Endodermal cell (in vitro differentiated cells): ENCODE data around the gene HIRIP3. TPM values are rescaled to one million over a fixed set of nuclear protein-coding genes. Genes with fewer than 3 reads are reported as not detected.

ENCODE experiments used
- DNase-seq: peaks from one replicate; pipeline ENCODE4 v3.0.0-alpha.2; 2017
- H3K27ac ChIP-seq: 2 replicates; pipeline ENCODE4 v1.5.1; 2013; ENCODE audit warnings: mild to moderate bottlenecking, low read depth, low read length, moderate library complexity
- H3K27me3 ChIP-seq: 2 replicates; pipeline ENCODE4 v1.6.1; 2013; ENCODE audit warnings: mild to moderate bottlenecking, low read length, moderate library complexity; ENCODE audit not compliant: insufficient read depth, control insufficient read depth, poor library complexity, severe bottlenecking
- H3K36me3 ChIP-seq: 2 replicates; pipeline ENCODE4 v1.7.0; 2013; ENCODE audit warnings: mild to moderate bottlenecking, low read length, moderate library complexity; ENCODE audit not compliant: control insufficient read depth, insufficient read depth
- H3K4me1 ChIP-seq: one replicate; pipeline ENCODE4 v1.7.0; 2013; ENCODE audit warnings: low read length; ENCODE audit not compliant: control insufficient read depth, insufficient read depth
- H3K4me3 ChIP-seq: 2 replicates; pipeline ENCODE4 v1.5.1; 2013; ENCODE audit warnings: mild to moderate bottlenecking, low read length, moderate library complexity
- H3K9ac ChIP-seq: 2 replicates; pipeline ENCODE4 v1.6.1; 2013; ENCODE audit warnings: mild to moderate bottlenecking, low read length, moderate library complexity; ENCODE audit not compliant: poor library complexity, severe bottlenecking; ENCODE audit errors: extremely low read depth
- H3K9me3 ChIP-seq: 2 replicates; pipeline ENCODE4 v1.6.1; 2013; ENCODE audit warnings: mild to moderate bottlenecking, low read length, moderate library complexity; ENCODE audit not compliant: control insufficient read depth
- H3K27ac Mint-ChIP-seq: 2 replicates; pipeline ENCODE4 v1.8.0; 2020; ENCODE audit warnings: mixed read lengths
- H3K27me3 Mint-ChIP-seq: 2 replicates; pipeline ENCODE4 v1.8.0; 2021; ENCODE audit warnings: mild to moderate bottlenecking, mixed read lengths; ENCODE audit not compliant: insufficient read depth
- H3K36me3 Mint-ChIP-seq: 2 replicates; pipeline ENCODE4 v1.8.0; 2020; ENCODE audit warnings: low read depth, mixed read lengths
- H3K4me1 Mint-ChIP-seq: 2 replicates; pipeline ENCODE4 v1.8.0; 2020; ENCODE audit warnings: mixed read lengths
- H3K4me3 Mint-ChIP-seq: 2 replicates; pipeline ENCODE4 v1.8.0; 2020; ENCODE audit warnings: mild to moderate bottlenecking, moderate library complexity, mixed read lengths
- H3K9me3 Mint-ChIP-seq: 2 replicates; pipeline ENCODE4 v1.8.0; 2020; ENCODE audit warnings: mild to moderate bottlenecking, mixed read lengths
- CTCF ChIP-seq: fragments of 200-600 bp; sonication (generic); conservative IDR thresholded peaks from 2 replicates; pipeline ENCODE4 v1.5.0; 2021; ENCODE audit warnings: antibody characterized with exemption, mild to moderate bottlenecking
- WGBS, 2 experiments: methylation state at CpG; one replicate each; pipeline versions ENCODE4 v1.1.5 to v1.1.7; 2013; ENCODE audit warnings: missing lambda C conversion rate in 2 of 2, mixed read lengths in 1 of 2; ENCODE audit not compliant: insufficient coverage in 1 of 2, insufficient read length in 1 of 2; 5-methylcytosine and 5-hydroxymethylcytosine counted together
- total RNA-seq, 2 donors: library from RNA; stranded (reverse); fragmentation: NEBNext Ultra II Directional in 1 of 2; extraction: Animal tissue kit (Norgen Biotek cat#: 25700) in 1 of 2; gene quantifications; 2 replicates in 1 of 2; 3 replicates in 1 of 2; pipeline ENCODE4 v1.2.1, GENCODE V29; 2021

The HIRIP3 gene
- total RNA-seq, 2 donors from 2014 or later: 9.4 to 13.9 TPM

DNA sequence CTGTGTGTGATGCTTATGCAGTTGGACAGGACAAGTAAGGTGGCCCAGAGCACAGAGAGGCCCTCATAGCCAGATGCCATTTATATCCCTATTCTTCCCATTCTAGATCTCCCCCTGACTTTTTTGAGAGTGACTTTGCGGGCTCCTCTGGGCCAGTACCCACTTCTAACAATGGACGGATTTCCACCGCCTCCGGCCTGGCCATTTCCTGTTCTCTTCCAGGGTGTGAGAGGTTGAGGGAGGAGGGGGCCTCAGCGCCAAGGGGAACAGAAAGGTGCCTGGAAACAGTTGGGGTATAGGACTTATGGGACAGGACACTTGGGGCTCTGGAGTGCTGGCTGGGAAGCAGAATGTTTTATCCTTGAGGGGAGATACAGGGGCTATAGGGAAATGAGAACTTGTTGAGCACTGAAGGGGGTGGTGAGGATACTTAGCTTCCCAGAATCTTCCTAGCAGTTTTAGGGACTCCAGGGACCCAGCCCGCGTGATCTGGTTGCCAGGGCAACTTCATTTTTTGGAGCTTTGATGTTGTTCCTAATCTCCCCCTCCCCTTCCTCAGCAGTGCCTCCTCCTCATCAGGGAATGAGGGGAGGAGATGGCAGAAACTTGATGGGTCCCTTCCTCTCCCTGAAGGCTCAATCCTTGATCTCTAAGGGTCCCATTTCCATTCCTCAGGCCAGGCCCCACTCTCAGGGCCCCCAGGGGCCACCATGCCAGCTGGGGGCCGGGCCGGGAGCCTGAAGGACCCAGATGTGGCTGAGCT is 18.2 kb downstream of the HIRIP3 start:
- Histone ChIP-seq H3K4me3 (peak overlapping the region; percentile 96), H3K27me3 (no peaks in the 10 kb centered on the region), H3K9ac (no peak overlapping the region), H3K27ac (no peak overlapping the region), H3K36me3 (peaks cover 55% of the 10 kb centered on the region), H3K4me1 (peaks cover 9% of the 10 kb centered on the region), H3K9me3 (peaks cover 9% of the 10 kb centered on the region)
- peak overlapping the region; percentile 75 for H3K27ac Mint-ChIP-seq
- H3K36me3 Mint-ChIP-seq: peaks cover 47% of the 10 kb centered on the region
- H3K4me3 Mint-ChIP-seq: no peak overlapping the region
- peaks cover 8% of the 10 kb centered on the region for H3K9me3 Mint-ChIP-seq
- H3K27me3 Mint-ChIP-seq: peaks cover 2% of the 10 kb centered on the region
- H3K4me1 Mint-ChIP-seq: peaks cover 21% of the 10 kb centered on the region
- TF ChIP-seq CTCF: no peak
- 82 to 92% methylated on average over 3 to 9 of the region's 9 CpGs for WGBS, 2 experiments
- no peak for DNase-seq

- H3K27me3 Mint-ChIP-seq: peaks cover 4% of the 10 kb centered on the region
- Histone ChIP-seq H3K9ac (no peak overlapping the region), H3K4me3 (peak overlapping the region; percentile 96), H3K36me3 (peaks cover 54% of the 10 kb centered on the region), H3K27ac (no peak overlapping the region), H3K4me1 (peaks cover 9% of the 10 kb centered on the region), H3K27me3 (no peaks in the 10 kb centered on the region), H3K9me3 (peaks cover 14% of the 10 kb centered on the region)
- H3K27ac Mint-ChIP-seq: no peak overlapping the region
- H3K36me3 Mint-ChIP-seq: peaks cover 48% of the 10 kb centered on the region
- DNase-seq: no peak
- 60 to 75% methylated on average over 4 to 6 of the region's 6 CpGs for WGBS, 2 experiments
- no peak for TF ChIP-seq CTCF
- H3K4me3 Mint-ChIP-seq: peak overlapping the region; percentile 90
- peaks cover 8% of the 10 kb centered on the region for H3K9me3 Mint-ChIP-seq
- peaks cover 21% of the 10 kb centered on the region for H3K4me1 Mint-ChIP-seq
Measured at GRCh38 chr16:29975811-29976511, 19.5 kb downstream of the HIRIP3 start.

DNA sequence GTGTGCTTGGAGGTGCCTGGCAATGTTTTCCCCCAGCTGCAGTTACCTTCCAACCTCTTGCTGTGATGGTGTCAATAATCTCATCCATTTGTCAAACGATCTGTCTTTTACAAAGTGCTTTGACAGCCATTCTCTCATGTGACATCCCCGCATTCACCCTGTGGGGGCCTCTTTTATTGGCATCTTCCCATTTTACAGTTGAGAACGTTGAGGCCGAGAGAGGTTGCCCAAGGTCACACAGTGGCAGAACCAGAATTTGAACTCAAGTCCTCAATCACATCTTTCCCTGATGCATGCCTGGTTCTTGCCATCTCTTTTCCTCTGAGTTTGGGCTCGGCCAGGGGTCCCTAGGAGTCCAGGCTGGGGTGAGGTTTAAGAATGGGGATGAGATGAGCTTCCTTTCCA is 20.3 kb downstream of the HIRIP3 start:
- Histone ChIP-seq H3K9me3 (peaks cover 14% of the 10 kb centered on the region), H3K9ac (no peak overlapping the region), H3K4me3 (peak overlapping the region; percentile 96), H3K4me1 (peaks cover 9% of the 10 kb centered on the region), H3K27me3 (no peaks in the 10 kb centered on the region), H3K36me3 (peaks cover 50% of the 10 kb centered on the region), H3K27ac (no peak overlapping the region)
- WGBS, 2 experiments: 81 to 88% methylated on average over 4 to 5 of the region's 5 CpGs
- Mint-ChIP-seq H3K36me3 (peaks cover 47% of the 10 kb centered on the region), H3K4me1 (peaks cover 21% of the 10 kb centered on the region), H3K9me3 (peaks cover 8% of the 10 kb centered on the region), H3K27ac (peak overlapping the region; percentile 15), H3K27me3 (peaks cover 4% of the 10 kb centered on the region), H3K4me3 (peak overlapping the region; percentile 90)
- no peak for TF ChIP-seq CTCF
- DNase-seq: no peak
